Naive thymus-derived CD4-positive, alpha-beta T cell (primary cell): ENCODE data around the gene CLIC3. TPM values are rescaled to one million over a fixed set of nuclear protein-coding genes. Genes with fewer than 3 reads are reported as not detected.

Experiments used
- ATAC-seq: fragments of 150-1000 bp; cut with Tn5 transposase; 2 replicates; pipeline ENCODE4 v1.10.0; 2021; ENCODE audit warnings: mild to moderate bottlenecking, moderate library complexity
- CTCF ChIA-PET: fragments of 350-600 bp; sonication (Branson Sonifier 250); formaldehyde crosslinking; loops from one replicate; lab custom pipeline; 2021; ENCODE audit warnings: antibody characterized with exemption; lab: Charles Lee
- POLR2A ChIA-PET: fragments of 350-600 bp; sonication (Branson Sonifier 250); formaldehyde crosslinking; loops from one replicate; lab custom pipeline; 2021; ENCODE audit warnings: antibody characterized with exemption, inconsistent platforms; lab: Charles Lee
- DNase-seq, 9 donors: peaks; one replicate each; pipeline versions ENCODE4 v3.0.0 to v3.0.0-alpha.2; 2020 to 2022; ENCODE audit warnings: mixed read lengths in 1 of 9
- H3K27ac ChIP-seq: one replicate; pipeline ENCODE4 v1.7.0; 2013; ENCODE audit warnings: mild to moderate bottlenecking, low read depth, low read length, moderate library complexity
- H3K27me3 ChIP-seq, 2 donors: one replicate each; pipeline ENCODE4 v1.7.0; 2013; ENCODE audit warnings: low read length in 2 of 2, mild to moderate bottlenecking in 2 of 2, moderate library complexity in 2 of 2; ENCODE audit not compliant: control insufficient read depth in 2 of 2, insufficient read depth in 2 of 2
- H3K36me3 ChIP-seq, 3 experiments: 1 replicate in 2 of 3; 2 replicates in 1 of 3; pipeline ENCODE4 v1.7.0; 2013; ENCODE audit warnings: low read length in 3 of 3, mild to moderate bottlenecking in 3 of 3, moderate library complexity in 1 of 3; ENCODE audit not compliant: insufficient read depth in 3 of 3, control insufficient read depth in 2 of 3
- H3K4me1 ChIP-seq, 2 donors: one replicate each; pipeline ENCODE4 v1.7.0; 2013; ENCODE audit warnings: low read length in 2 of 2, mild to moderate bottlenecking in 2 of 2, moderate library complexity in 1 of 2; ENCODE audit not compliant: control insufficient read depth in 2 of 2, insufficient read depth in 2 of 2
- H3K4me3 ChIP-seq: 2 replicates; pipeline ENCODE4 v1.7.0; 2013; ENCODE audit warnings: mild to moderate bottlenecking, low read length
- H3K9me3 ChIP-seq, 3 experiments: 1 replicate in 2 of 3; 2 replicates in 1 of 3; pipeline ENCODE4 v1.7.0; 2013; ENCODE audit warnings: low read length in 3 of 3; ENCODE audit not compliant: control insufficient read depth in 2 of 3
- H3K27ac Mint-ChIP-seq, 9 donors: one replicate each; pipeline ENCODE4 v1.8.0; 2020 to 2022; ENCODE audit warnings: mixed read lengths in 9 of 9, mild to moderate bottlenecking in 8 of 9, moderate library complexity in 5 of 9, inconsistent platforms in 2 of 9
- H3K27me3 Mint-ChIP-seq, 5 donors: one replicate each; pipeline ENCODE4 v1.8.0; 2021 to 2022; ENCODE audit warnings: mixed read lengths in 5 of 5, mild to moderate bottlenecking in 1 of 5
- H3K36me3 Mint-ChIP-seq, 5 donors: one replicate each; pipeline ENCODE4 v1.8.0; 2020 to 2022; ENCODE audit warnings: mixed read lengths in 5 of 5, mild to moderate bottlenecking in 3 of 5, inconsistent platforms in 1 of 5
- H3K4me1 Mint-ChIP-seq, 7 donors: one replicate each; pipeline ENCODE4 v1.8.0; 2020 to 2022; ENCODE audit warnings: mixed read lengths in 7 of 7, mild to moderate bottlenecking in 3 of 7, inconsistent platforms in 1 of 7
- H3K4me3 Mint-ChIP-seq, 10 donors: one replicate each; pipeline ENCODE4 v1.8.0; 2020 to 2022; ENCODE audit warnings: mild to moderate bottlenecking in 10 of 10, mixed read lengths in 10 of 10, moderate library complexity in 6 of 10, inconsistent platforms in 2 of 10
- H3K9me3 Mint-ChIP-seq, 11 donors: one replicate each; pipeline ENCODE4 v1.8.0; 2020 to 2022; ENCODE audit warnings: mixed read lengths in 11 of 11, mild to moderate bottlenecking in 4 of 11, inconsistent platforms in 1 of 11, moderate library complexity in 1 of 11
- intact Hi-C, 2 donors: fragments of 100-400 bp; cut with micrococcal nuclease; formaldehyde crosslinking; loops; one replicate each; pipeline ENCODE4 v1.15.1; 2023
- polyA plus RNA-seq, 2 donors: library from polyadenylated mRNA; unstranded; fragments of 300-500 nt; fragmentation: Illumina TruSeq; gene quantifications; one replicate each; pipeline ENCODE4 v1.2.3, GENCODE V29; 2021
- total RNA-seq, 6 experiments: library from RNA in 5 of 6; stranded (reverse) in 5 of 6; gene quantifications; 1 replicate in 5 of 6; 2 replicates in 1 of 6; pipeline ENCODE4 v1.2.3 and lab custom pipeline; 2021 to 2026

CLIC3 gene
- 10 to 100 TPM in 1 of 5 experiments, 1 to 10 TPM in 1, under 1 TPM in 2, not detected in 1; 0.46 to 13.0 (median 1.4) TPM for total RNA-seq
- under 1 TPM; 0.31 to 0.77 TPM for polyA plus RNA-seq
- not detected for total RNA-seq (lab: John Stamatoyannopoulos, UW)

GRCh38 chr9:136996361-136997292 lies at the start of gene CLIC3:
Gene CLIC3 (minus strand): TSS chr9:136996568. CDS start chr9:136996543, 25 bp downstream.
- ChIA-PET POLR2A (interaction anchor here (0.6 kb wide), 1 partner anchor 200 kb away, joined by 3 read pairs; no protein-coding TSS in a partner anchor), CTCF (interaction anchor here (0.7 to 1.3 kb wide), 3 partner anchors 32 to 227 kb away, joined by 3 read pairs; no protein-coding TSS in a partner anchor)
- no peaks in the 10 kb centered on the region for H3K27me3 ChIP-seq
- Mint-ChIP-seq H3K27ac (peak within 1 kb of the TSS in 3 of 9 donors; percentile 17 to 80 (median 62)), H3K9me3 (no peaks in the 10 kb centered on the region), H3K27me3 (peaks cover 0 to 9% (median 5%) of the 10 kb centered on the region in 5 donors), H3K4me3 (peak within 1 kb of the TSS in 9 of 10 donors; percentile 32 to 75 (median 57)), H3K36me3 (peaks cover 0 to 7% (median 0%) of the 10 kb centered on the region in 5 donors), H3K4me1 (peaks cover 7 to 44% (median 18%) of the 10 kb centered on the region in 7 donors)
- intact Hi-C loops: no loop called here
- ATAC-seq (no peak), DNase-seq (peak in 5 of 9 donors; percentile 29 to 41 (median 36))
- peaks cover 0 to 9% (median 0%) of the 10 kb centered on the region in 3 experiments for H3K36me3 ChIP-seq
- H3K4me1 ChIP-seq: peaks cover 17 to 57% of the 10 kb centered on the region in 2 donors
- peak within 1 kb of the TSS; percentile 35 for H3K4me3 ChIP-seq
- H3K27ac ChIP-seq: no peak within 1 kb of the TSS
- H3K9me3 ChIP-seq: no peaks in the 10 kb centered on the region

- Mint-ChIP-seq H3K27ac (no peak overlapping the region), H3K36me3 (no peaks in the 10 kb centered on the region), H3K27me3 (peaks cover 15 to 42% (median 34%) of the 10 kb centered on the region in 5 donors), H3K9me3 (no peaks in the 10 kb centered on the region), H3K4me1 (peaks cover 0 to 11% (median 9%) of the 10 kb centered on the region in 7 donors), H3K4me3 (peak overlapping the region in 9 of 10 donors; percentile 18 to 79 (median 57))
- ChIA-PET POLR2A (no interaction called here), CTCF (interaction anchor here (0.8 kb wide), 1 partner anchor 10 kb away, joined by 5 read pairs; no protein-coding TSS in a partner anchor)
- Histone ChIP-seq H3K4me3 (peak overlapping the region; percentile 46), H3K4me1 (peaks cover 9 to 25% of the 10 kb centered on the region in 2 donors), H3K27me3 (peaks cover 9 to 35% of the 10 kb centered on the region in 2 donors), H3K36me3 (no peaks in the 10 kb centered on the region), H3K9me3 (no peaks in the 10 kb centered on the region), H3K27ac (no peak overlapping the region)
- ATAC-seq: peak; percentile 6
- intact Hi-C loops: loop anchor here (1.0 to 5.0 kb wide), 5 partner anchors 22 to 198 kb away; partner anchors contain the start of genes PHPT1 (in 1 of the 2) and RNF224 (in 1 of the 2)
- DNase-seq: peak in 1 of 9 donors; percentile 49
Measured at GRCh38 chr9:137045294-137046087, 49.1 kb upstream of the CLIC3 start.

- H3K9me3 Mint-ChIP-seq: no peaks in the 10 kb centered on the region
- intact Hi-C loops: loop anchor here in 1 of 2 donors (5.0 kb wide), 2 partner anchors 193 to 197 kb away; partner anchors contain the start of gene PHPT1
- ATAC-seq (no peak), DNase-seq (no peak)
- Histone ChIP-seq H3K36me3 (no peaks in the 10 kb centered on the region), H3K27me3 (peaks cover 9 to 30% of the 10 kb centered on the region in 2 donors), H3K9me3 (no peaks in the 10 kb centered on the region), H3K4me3 (peak overlapping the region; percentile 30), H3K4me1 (peaks cover 9 to 25% of the 10 kb centered on the region in 2 donors), H3K27ac (no peak overlapping the region)
- peak overlapping the region; percentile 27 to 79 (median 59) for H3K4me3 Mint-ChIP-seq
- peaks cover 11 to 35% (median 31%) of the 10 kb centered on the region in 5 donors for H3K27me3 Mint-ChIP-seq
- H3K4me1 Mint-ChIP-seq: peaks cover 0 to 12% (median 9%) of the 10 kb centered on the region in 7 donors
- POLR2A ChIA-PET: no interaction called here
- no peaks in the 10 kb centered on the region for H3K36me3 Mint-ChIP-seq
- CTCF ChIA-PET: interaction anchor here (0.7 to 0.8 kb wide), 2 partner anchors 9 to 51 kb away, joined by 3 to 5 read pairs; no protein-coding TSS in a partner anchor
- H3K27ac Mint-ChIP-seq: peak overlapping the region in 1 of 9 donors; percentile 29
Measured at GRCh38 chr9:137044502-137045177, 48.3 kb upstream of the CLIC3 start.

GRCh38 chr9:137044037-137044436 lies 47.7 kb upstream of the CLIC3 start:
- Mint-ChIP-seq H3K27ac (no peak overlapping the region), H3K27me3 (peaks cover 7 to 32% (median 27%) of the 10 kb centered on the region in 5 donors), H3K36me3 (no peaks in the 10 kb centered on the region), H3K4me1 (peaks cover 0 to 11% (median 9%) of the 10 kb centered on the region in 7 donors), H3K9me3 (no peaks in the 10 kb centered on the region), H3K4me3 (peak overlapping the region in 2 of 10 donors; percentile 77 to 79)
- no peak for DNase-seq
- peaks cover 9 to 25% of the 10 kb centered on the region in 2 donors for H3K4me1 ChIP-seq
- intact Hi-C loops: no loop called here
- CTCF ChIA-PET: interaction anchor here (0.6 to 0.7 kb wide), 2 partner anchors 25 to 52 kb away, joined by 3 to 4 read pairs; no protein-coding TSS in a partner anchor
- ATAC-seq: no peak
- H3K36me3 ChIP-seq: no peaks in the 10 kb centered on the region
- no peaks in the 10 kb centered on the region for H3K9me3 ChIP-seq
- peaks cover 9 to 24% of the 10 kb centered on the region in 2 donors for H3K27me3 ChIP-seq
- no peak overlapping the region for H3K4me3 ChIP-seq
- H3K27ac ChIP-seq: no peak overlapping the region
- POLR2A ChIA-PET: no interaction called here

- intact Hi-C loops: no loop called here
- DNase-seq: no peak
- CTCF ChIA-PET: interaction anchor here (0.6 kb wide), 1 partner anchor 13 kb away, joined by 3 read pairs; no protein-coding TSS in a partner anchor
- H3K4me1 Mint-ChIP-seq: peaks cover 0 to 11% (median 9%) of the 10 kb centered on the region in 7 donors
- POLR2A ChIA-PET: interaction anchor here (0.7 kb wide), 1 partner anchor 32 kb away, joined by 3 read pairs; no protein-coding TSS in a partner anchor
- Histone ChIP-seq H3K27ac (no peak overlapping the region), H3K27me3 (peaks cover 7 to 20% of the 10 kb centered on the region in 2 donors), H3K4me1 (peaks cover 9 to 25% of the 10 kb centered on the region in 2 donors), H3K36me3 (no peaks in the 10 kb centered on the region), H3K9me3 (no peaks in the 10 kb centered on the region), H3K4me3 (no peak overlapping the region)
- H3K9me3 Mint-ChIP-seq: no peaks in the 10 kb centered on the region
- H3K4me3 Mint-ChIP-seq: peak overlapping the region in 1 of 10 donors; percentile 14
- peaks cover 7 to 31% (median 25%) of the 10 kb centered on the region in 5 donors for H3K27me3 Mint-ChIP-seq
- no peak overlapping the region for H3K27ac Mint-ChIP-seq
- ATAC-seq: no peak
- H3K36me3 Mint-ChIP-seq: no peaks in the 10 kb centered on the region
Measured at GRCh38 chr9:137042751-137043727, 46.7 kb upstream of the CLIC3 start.
